Measurements from ENCODE around the gene CLDN6. TPM values are rescaled to one million over a fixed set of nuclear protein-coding genes. Genes with fewer than 3 reads are reported as not detected.

The CLDN6 gene
- total and polyA plus RNA-seq, 9 of the 15 experiments (the other 6 are each of a cell fraction or from before 2014, with no cell fraction given), result 0.22 to 0.75 (median 0.38) TPM; not detected in 3

- TF ChIP-seq ZNF583 (CRISPR knock-in tag; IDR thresholded peaks at IDR 0.05) (no peak), VEZF1 (CRISPR knock-in tag; IDR thresholded peaks at IDR 0.05) (peak; percentile 91), KLF13 (tag; IDR thresholded peaks at IDR 0.05; ENCODE audit: borderline replicate concordance, low read depth) (peak; percentile 53; the same call in 1 of the 2 replicates), FOSL1 (tag; conservative IDR thresholded peaks at IDR 0.05) (peak; percentile 93), ETS2 (tag; IDR thresholded peaks at IDR 0.05; ENCODE audit: borderline replicate concordance, poor library complexity, severe bottlenecking) (no peak), ZNF282 (CRISPR knock-in tag; IDR thresholded peaks at IDR 0.05) (0 out of 2 replicates have a peak, but pooled peaks have one; percentile 6), ZNF609 (CRISPR knock-in tag; IDR thresholded peaks at IDR 0.05; ENCODE audit: borderline replicate concordance) (0 out of 2 replicates have a peak, but pooled peaks have one; percentile 49), NFRKB (IDR thresholded peaks at IDR 0.05; ENCODE audit: low read depth) (no peak), POLR2G (IDR thresholded peaks at IDR 0.05; ENCODE audit: low read depth, low read length) (peak; percentile 81), MEIS2 (IDR thresholded peaks at IDR 0.05; ENCODE audit: partially characterized antibody) (no peak), ZNF511 (CRISPR knock-in tag; IDR thresholded peaks at IDR 0.05) (0 out of 2 replicates have a peak, but pooled peaks have one; percentile 32), NCOA4 (IDR thresholded peaks at IDR 0.05; ENCODE audit: partially characterized antibody) (no peak), NFXL1 (CRISPR knock-in tag; IDR thresholded peaks at IDR 0.05) (no peak), HNRNPLL (IDR thresholded peaks at IDR 0.05; ENCODE audit: low read depth, low read length, poor library complexity, severe bottlenecking) (no peak), MYNN (IDR thresholded peaks at IDR 0.05) (peak; percentile 83), MYNN (CRISPR knock-in tag; IDR thresholded peaks at IDR 0.05) (no peak), ZNF280A (IDR thresholded peaks at IDR 0.05; ENCODE audit: low read depth, partially characterized antibody) (no peak), ZNF311 (CRISPR knock-in tag; IDR thresholded peaks at IDR 0.05) (no peak), EHMT2 (IDR thresholded peaks at IDR 0.05) (no peak)
Observed at GRCh38 chr16:3020604-3021448, 2.8 kb upstream of the CLDN6 start (continued).

Data from K562 (cell line).